SIG-M5 (cell line): ENCODE measurements around the gene RNF123.

Experiments
- DNase-seq: peaks from one replicate; lab custom pipeline; 2025; lab: John Stamatoyannopoulos, UW

RNF123 gene

GRCh38 chr3:49750056-49750455 is 60.7 kb downstream of the RNF123 start:
- DNase-seq: no peak

DNA sequence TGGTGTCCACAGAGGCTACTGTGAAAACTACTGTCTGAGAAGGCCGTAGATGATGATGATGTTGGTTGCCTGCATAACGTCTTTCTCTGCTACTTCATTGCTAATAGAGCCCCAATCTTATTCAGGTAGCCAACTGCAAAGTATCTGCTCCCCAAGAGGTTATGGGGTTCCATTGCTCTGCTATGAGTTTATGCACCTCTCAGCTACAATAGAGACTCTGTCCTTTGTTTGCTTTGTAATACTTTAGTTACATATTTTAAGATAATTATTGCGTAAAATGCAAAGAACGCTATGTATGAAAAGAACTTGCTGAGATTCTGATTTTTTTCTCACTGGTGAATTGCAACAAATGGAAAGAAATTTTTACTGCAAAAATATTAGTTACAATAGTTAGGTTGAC is 62.1 kb downstream of the RNF123 start:
- DNase-seq: no peak

DNA sequence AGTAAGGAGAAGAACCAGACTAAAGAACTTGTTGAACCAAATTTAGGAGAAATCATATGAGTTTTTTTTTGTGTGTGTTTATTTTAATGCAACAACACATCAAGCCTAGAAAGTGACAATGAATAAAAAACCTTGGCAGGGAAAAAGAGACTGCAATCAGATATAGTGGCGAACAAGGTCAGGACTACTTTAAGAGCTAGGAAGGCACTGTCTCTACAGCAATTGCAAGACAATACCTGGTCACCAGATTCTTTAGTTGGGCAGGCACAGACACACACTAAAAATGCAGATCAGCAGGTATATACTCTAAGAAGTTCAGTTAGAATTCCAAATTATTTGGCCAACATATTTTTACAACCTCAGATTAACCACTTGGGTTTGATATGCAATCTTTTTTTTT is 65.2 kb downstream of the RNF123 start:
- DNase-seq: no peak

DNA sequence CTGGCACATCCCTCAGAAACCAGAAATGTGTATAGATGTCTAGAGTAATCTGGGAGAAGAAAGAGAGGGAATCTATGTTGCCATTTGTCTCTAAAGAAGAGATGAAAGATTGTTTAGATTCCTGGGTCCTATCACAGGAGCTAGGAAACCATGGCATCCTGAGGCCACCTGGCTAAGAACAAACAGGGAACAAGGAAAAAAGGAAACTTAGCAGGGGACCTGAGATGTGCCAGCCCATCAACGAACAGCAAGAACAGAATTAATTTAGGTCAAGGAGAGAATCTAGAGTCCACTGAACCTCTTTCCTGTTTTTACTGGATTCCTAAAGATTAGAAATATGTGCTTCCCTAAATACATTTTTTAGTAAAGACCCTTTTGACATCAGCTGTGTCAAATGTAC is 66.7 kb downstream of the RNF123 start:
- no peak for DNase-seq

DNA sequence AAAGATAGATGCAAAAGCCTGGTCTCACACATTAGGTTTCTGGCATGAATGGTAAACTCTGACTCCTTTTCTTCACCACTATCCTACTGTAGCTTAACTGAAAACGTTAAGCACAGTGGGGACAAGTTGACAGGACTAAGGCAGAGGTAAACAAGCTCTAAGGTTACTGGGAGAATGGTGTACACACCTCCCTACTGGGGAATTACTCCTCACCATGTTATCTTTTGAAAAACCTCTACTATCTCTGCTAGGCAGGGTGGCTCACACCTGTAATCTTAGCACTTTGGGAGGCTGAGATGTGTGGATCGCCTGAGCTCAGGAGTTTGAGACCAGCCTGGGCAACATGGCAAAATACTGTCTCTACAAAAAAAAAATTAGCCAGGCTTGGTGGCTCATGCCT is 67.8 kb downstream of the RNF123 start:
- no peak for DNase-seq

DNA sequence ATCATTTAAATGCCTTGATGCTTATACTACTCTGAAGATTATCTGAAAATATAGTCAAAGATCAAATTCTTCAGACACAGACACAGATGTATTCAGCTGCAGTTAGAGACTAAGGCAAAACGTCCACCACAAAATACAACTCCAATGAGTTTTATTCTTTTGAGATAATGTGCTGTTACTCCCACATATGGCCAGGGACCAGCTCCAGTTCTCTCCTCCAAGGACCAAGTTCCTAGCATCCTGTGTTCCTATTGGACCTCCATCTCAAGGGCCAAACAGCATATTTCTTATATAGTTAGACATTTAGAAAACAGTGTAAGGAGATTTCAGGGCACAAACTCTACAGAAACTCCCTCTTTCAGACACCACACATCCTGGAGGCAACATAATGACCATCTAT is 69.9 kb downstream of the RNF123 start:
- DNase-seq: no peak

DNA sequence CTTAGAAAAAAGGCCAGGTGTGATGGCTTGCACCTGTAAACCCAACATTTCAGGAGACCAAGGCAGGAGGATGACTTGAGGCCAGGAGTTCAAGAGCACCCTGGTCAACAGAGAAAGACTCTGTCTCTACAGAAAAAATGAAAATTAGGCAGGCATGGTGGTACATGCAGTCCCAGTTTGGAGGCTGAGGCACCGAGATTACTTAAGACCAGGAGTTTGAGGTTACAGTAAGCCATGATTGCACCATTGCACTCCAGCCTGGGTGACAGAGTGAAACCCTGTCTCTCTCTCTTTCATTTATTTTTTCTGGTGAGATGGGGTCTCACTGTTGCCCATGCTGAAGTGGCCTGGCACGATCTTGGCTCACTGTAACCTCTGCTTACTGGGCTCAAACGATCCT is 72.3 kb downstream of the RNF123 start:
- peak; percentile 25 for DNase-seq

DNA sequence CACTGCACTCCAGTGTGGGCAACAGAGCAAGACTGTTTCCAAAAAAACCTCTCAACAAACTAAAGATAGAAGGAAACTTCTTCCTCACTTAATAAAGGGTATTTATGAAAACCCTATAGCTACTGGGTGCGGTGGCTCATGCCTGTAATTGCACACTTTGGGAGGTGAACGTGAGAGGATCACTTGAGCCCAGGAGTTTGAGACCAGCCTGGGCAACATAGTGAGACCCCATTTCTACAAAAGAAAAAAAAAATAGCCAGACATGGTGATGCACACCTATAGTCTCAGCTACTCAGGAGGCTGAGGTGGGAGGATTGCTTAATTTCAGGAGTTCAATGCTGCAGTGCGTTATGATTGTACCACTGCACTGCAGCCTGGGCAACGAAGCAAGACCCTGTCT is 74.6 kb downstream of the RNF123 start:
- DNase-seq: no peak

DNA sequence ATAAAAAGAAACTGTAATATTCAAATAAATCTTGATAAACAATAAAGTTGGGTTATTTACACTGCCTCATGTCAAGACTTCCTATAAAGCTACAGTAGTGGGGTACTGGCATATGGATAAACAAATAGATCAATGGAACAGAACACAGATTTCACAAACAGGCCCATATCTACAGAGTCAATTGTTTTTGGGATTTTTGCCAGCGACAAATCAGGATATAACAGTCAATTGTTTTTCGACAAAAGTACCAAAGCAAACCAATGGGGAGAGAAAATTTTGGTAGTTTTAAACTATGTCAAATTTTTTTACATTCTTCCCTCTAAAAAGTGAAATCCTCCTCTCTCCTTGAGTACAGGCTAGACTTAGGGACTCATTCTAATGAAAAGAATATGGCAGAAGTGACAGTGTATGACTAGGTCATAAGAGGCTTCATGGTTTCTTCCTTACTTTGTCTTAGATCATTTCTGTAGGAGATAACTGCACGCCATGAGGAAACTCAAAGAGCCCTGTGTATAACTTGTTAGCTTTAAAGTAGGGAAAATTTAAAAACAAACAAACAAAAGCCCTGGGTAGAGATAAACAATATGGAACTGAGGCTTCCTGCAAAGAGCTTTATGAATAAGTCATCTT is 80.0 kb downstream of the RNF123 start:
- no peak for DNase-seq

GRCh38 chr3:49769926-49770325 is 80.6 kb downstream of the RNF123 start:
- DNase-seq: no peak
